ENCODE data around the gene HEATR5A. TPM values are rescaled to one million over a fixed set of nuclear protein-coding genes. Genes with fewer than 3 reads are reported as not detected.

The HEATR5A gene
- polyA plus RNA-seq, 1 of the 3 experiments (the other 2 are of a cell fraction): 7.1 TPM

GRCh38 chr14:31320922-31321766 is 99.2 kb downstream of the HEATR5A start:
- TF ChIP-seq RCOR1 (IDR thresholded peaks at IDR 0.05; ENCODE audit: low read length): no peak
- TF ChIP-seq, protein P1, sequence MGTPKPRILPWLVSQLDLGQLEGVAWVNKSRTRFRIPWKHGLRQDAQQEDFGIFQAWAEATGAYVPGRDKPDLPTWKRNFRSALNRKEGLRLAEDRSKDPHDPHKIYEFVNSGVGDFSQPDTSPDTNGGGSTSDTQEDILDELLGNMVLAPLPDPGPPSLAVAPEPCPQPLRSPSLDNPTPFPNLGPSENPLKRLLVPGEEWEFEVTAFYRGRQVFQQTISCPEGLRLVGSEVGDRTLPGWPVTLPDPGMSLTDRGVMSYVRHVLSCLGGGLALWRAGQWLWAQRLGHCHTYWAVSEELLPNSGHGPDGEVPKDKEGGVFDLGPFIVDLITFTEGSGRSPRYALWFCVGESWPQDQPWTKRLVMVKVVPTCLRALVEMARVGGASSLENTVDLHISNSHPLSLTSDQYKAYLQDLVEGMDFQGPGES (IDR thresholded peaks at IDR 0.05; ENCODE audit: low read depth, low read length): no peak
- TF ChIP-seq, protein P2, sequence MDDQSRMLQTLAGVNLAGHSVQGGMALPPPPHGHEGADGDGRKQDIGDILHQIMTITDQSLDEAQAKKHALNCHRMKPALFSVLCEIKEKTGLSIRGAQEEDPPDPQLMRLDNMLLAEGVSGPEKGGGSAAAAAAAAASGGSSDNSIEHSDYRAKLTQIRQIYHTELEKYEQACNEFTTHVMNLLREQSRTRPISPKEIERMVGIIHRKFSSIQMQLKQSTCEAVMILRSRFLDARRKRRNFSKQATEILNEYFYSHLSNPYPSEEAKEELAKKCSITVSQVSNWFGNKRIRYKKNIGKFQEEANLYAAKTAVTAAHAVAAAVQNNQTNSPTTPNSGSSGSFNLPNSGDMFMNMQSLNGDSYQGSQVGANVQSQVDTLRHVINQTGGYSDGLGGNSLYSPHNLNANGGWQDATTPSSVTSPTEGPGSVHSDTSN (IDR thresholded peaks at IDR 0.05): no peak
- TF ChIP-seq NFIC (IDR thresholded peaks at IDR 0.05; ENCODE audit: borderline replicate concordance): no peak
- TF ChIP-seq TAF1 (IDR thresholded peaks at IDR 0.05; ENCODE audit: borderline replicate concordance, low read depth, low read length): no peak
- TF ChIP-seq GATA2 (CRISPR knock-in tag; IDR thresholded peaks at IDR 0.05): no peak
- TF ChIP-seq USF1 (IDR thresholded peaks at IDR 0.05; ENCODE audit: borderline replicate concordance, low read depth): no peak
- no peak for TF ChIP-seq EZH2phosphoT487 (IDR thresholded peaks at IDR 0.05; ENCODE audit: borderline replicate concordance, low read depth)
- no peak for TF ChIP-seq RFX5 (IDR thresholded peaks at IDR 0.05; ENCODE audit: low read length)
- TF ChIP-seq USF2 (IDR thresholded peaks at IDR 0.05; ENCODE audit: borderline replicate concordance, low read depth, low read length): no peak
- no peak for TF ChIP-seq EP300 (IDR thresholded peaks at IDR 0.05; ENCODE audit: borderline replicate concordance in 1 of 2, low read depth in 1 of 2, low read length in 1 of 2)
- TF ChIP-seq RAD21 (IDR thresholded peaks at IDR 0.05; ENCODE audit: low read length): no peak
- TF ChIP-seq FOXM1 (IDR thresholded peaks at IDR 0.05; ENCODE audit: low read depth): no peak
- TF ChIP-seq MXI1 (IDR thresholded peaks at IDR 0.05; ENCODE audit: low read depth, low read length): no peak
- TF ChIP-seq CHD2 (IDR thresholded peaks at IDR 0.05; ENCODE audit: low read length, partially characterized antibody): no peak
- no peak for TF ChIP-seq CTCF (IDR thresholded peaks at IDR 0.05)
- TF ChIP-seq ELF1 (IDR thresholded peaks at IDR 0.05): no peak
- TF ChIP-seq, protein P3, sequence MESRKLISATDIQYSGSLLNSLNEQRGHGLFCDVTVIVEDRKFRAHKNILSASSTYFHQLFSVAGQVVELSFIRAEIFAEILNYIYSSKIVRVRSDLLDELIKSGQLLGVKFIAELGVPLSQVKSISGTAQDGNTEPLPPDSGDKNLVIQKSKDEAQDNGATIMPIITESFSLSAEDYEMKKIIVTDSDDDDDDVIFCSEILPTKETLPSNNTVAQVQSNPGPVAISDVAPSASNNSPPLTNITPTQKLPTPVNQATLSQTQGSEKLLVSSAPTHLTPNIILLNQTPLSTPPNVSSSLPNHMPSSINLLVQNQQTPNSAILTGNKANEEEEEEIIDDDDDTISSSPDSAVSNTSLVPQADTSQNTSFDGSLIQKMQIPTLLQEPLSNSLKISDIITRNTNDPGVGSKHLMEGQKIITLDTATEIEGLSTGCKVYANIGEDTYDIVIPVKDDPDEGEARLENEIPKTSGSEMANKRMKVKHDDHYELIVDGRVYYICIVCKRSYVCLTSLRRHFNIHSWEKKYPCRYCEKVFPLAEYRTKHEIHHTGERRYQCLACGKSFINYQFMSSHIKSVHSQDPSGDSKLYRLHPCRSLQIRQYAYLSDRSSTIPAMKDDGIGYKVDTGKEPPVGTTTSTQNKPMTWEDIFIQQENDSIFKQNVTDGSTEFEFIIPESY (IDR thresholded peaks at IDR 0.05; ENCODE audit: borderline replicate concordance, low read depth): no peak
- TF ChIP-seq FOSL2 (IDR thresholded peaks at IDR 0.05; ENCODE audit: borderline replicate concordance, low read depth): no peak

More at GRCh38 chr14:31320922-31321766, 99.2 kb downstream of the HEATR5A start:
- no peak overlapping the region for H2AFZ ChIP-seq (ENCODE audit: low read depth)
- H3K27ac ChIP-seq (ENCODE audit: low read depth in 2 of 2, low read length in 1 of 2): no peak overlapping the region
- H3K4me3 ChIP-seq (ENCODE audit: low read depth in 2 of 2, low read length in 1 of 2): no peak overlapping the region
- ChIA-PET CTCF (interaction anchor here (1.5 kb wide), 1 partner anchor 113 kb away, joined by 5 read pairs; the partner anchor contains the start of gene HECTD1), POLR2A (no interaction called here)
- 95% methylated on average over 14 of the region's 14 CpGs for WGBS (ENCODE audit: low lambda C conversion rate)
- H3K9me2 ChIP-seq: no peaks in the 10 kb centered on the region
- H4K20me1 ChIP-seq (ENCODE audit: insufficient read depth): no peaks in the 10 kb centered on the region
- H3K4me2 ChIP-seq: no peak overlapping the region
- H3K79me2 ChIP-seq (ENCODE audit: insufficient read depth): no peaks in the 10 kb centered on the region
- no peak overlapping the region for H3K9ac ChIP-seq
- DNase-seq: no peak
- peaks cover 0 to 19% of the 10 kb centered on the region in 2 experiments for H3K36me3 ChIP-seq (replicated peaks in 1 of 2; ENCODE audit: control insufficient read depth in 1 of 2, insufficient read depth in 2 of 2, low read length in 1 of 2)
- no peaks in the 10 kb centered on the region for H3K9me3 ChIP-seq
- H3F3A ChIP-seq (replicated peaks; ENCODE audit: insufficient read depth): no peaks in the 10 kb centered on the region
- no peaks in the 10 kb centered on the region for H3K27me3 ChIP-seq (ENCODE audit: insufficient read depth)
- H3K4me1 ChIP-seq (ENCODE audit: control insufficient read depth in 1 of 2, insufficient read depth in 2 of 2, low read depth in 1 of 2, low read length in 1 of 2): no peaks in the 10 kb centered on the region
